ENCODE results near the gene UBR2.
"Not testable (repeated sequence)": the region's sequence is repeated elsewhere in the genome, so short reads cannot be mapped to it uniquely, and the experiment has no call there.

Gene UBR2

GRCh38 chr6:42720739-42721138 is 156.9 kb downstream of the UBR2 start:
- Histone ChIP-seq H3K4me3 (no peak overlapping the region), H3K4me1 (no peaks in the 10 kb centered on the region; the same call in 1 of the 2 replicates), H3K9me3 (no peaks in the 10 kb centered on the region), H3K36me3 (replicated peaks) (no peaks in the 10 kb centered on the region), H3K27me3 (ENCODE audit: low read depth) (no peaks in the 10 kb centered on the region)
- in situ Hi-C loops (cut with MboI; ENCODE audit: low sequenced_read_pairs): no loop called here
- DNase-seq (ENCODE audit: low spot score in 2 of 2): no peak

GRCh38 chr6:42722497-42722896 is 158.7 kb downstream of the UBR2 start, which contains the start of gene PRPH2:
Gene PRPH2 (minus strand): TSS chr6:42722597. CDS start chr6:42722334, 263 bp downstream.
- Histone ChIP-seq H3K4me1 (peaks cover 10% of the 10 kb centered on the region), H3K4me3 (no peak within 1 kb of the TSS), H3K36me3 (replicated peaks) (no peaks in the 10 kb centered on the region), H3K27me3 (ENCODE audit: low read depth) (no peaks in the 10 kb centered on the region), H3K9me3 (no peaks in the 10 kb centered on the region)
- DNase-seq (ENCODE audit: low spot score in 2 of 2): no peak
- in situ Hi-C loops (cut with MboI; ENCODE audit: low sequenced_read_pairs): no loop called here

- Histone ChIP-seq H3K36me3 (replicated peaks) (no peaks in the 10 kb centered on the region), H3K4me1 (peaks cover 10% of the 10 kb centered on the region), H3K9me3 (no peaks in the 10 kb centered on the region), H3K4me3 (no peak overlapping the region), H3K27me3 (ENCODE audit: low read depth) (no peaks in the 10 kb centered on the region)
- in situ Hi-C loops (cut with MboI; ENCODE audit: low sequenced_read_pairs): loop anchor here (25.0 kb wide), 1 partner anchor 162 kb away; the partner anchor contains the start of gene RPL7L1
- no peak for DNase-seq (ENCODE audit: low spot score in 2 of 2)
These were observed 161.0 kb downstream of the UBR2 start for GRCh38 chr6:42724825-42725224.

DNA sequence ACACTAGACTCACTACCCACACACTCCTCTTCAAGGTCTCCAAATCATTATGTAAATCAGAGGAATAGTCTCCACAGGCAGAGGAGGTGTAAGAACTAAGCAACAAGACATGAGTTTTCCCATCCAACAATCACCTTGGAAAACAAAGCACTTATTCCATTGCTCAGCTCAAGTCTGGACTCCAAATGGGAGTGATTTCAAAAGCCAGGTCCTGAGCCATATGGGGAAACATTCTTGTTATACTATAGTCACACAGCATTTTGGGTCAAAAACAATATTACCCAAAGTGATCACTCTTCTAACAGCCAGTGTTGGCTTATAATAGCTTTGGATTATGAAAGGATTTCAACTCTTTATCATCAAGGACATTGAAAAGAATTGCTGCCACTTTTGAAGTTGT is 162.2 kb downstream of the UBR2 start:
- in situ Hi-C loops (cut with MboI; ENCODE audit: low sequenced_read_pairs): loop anchor here (25.0 kb wide), 1 partner anchor 161 kb away; the partner anchor contains the start of gene RPL7L1
- H3K4me3 ChIP-seq: no peak overlapping the region
- H3K36me3 ChIP-seq (replicated peaks): no peaks in the 10 kb centered on the region

GRCh38 chr6:42726485-42727086 is 162.8 kb downstream of the UBR2 start:
- Histone ChIP-seq H3K27me3 (ENCODE audit: low read depth) (no peaks in the 10 kb centered on the region), H3K4me1 (peaks cover 10% of the 10 kb centered on the region), H3K9me3 (no peaks in the 10 kb centered on the region), H3K4me3 (no peak overlapping the region), H3K36me3 (replicated peaks) (no peaks in the 10 kb centered on the region)
- in situ Hi-C loops (cut with MboI; ENCODE audit: low sequenced_read_pairs): loop anchor here (25.0 kb wide), 1 partner anchor 161 kb away; the partner anchor contains the start of gene RPL7L1
- peak; percentile 83 to 90 for DNase-seq (ENCODE audit: low spot score in 2 of 2)

More for the DNA sequence above, 162.2 kb downstream of the UBR2 start:
- H3K27me3 ChIP-seq (ENCODE audit: low read depth): no peaks in the 10 kb centered on the region
- peaks cover 10% of the 10 kb centered on the region for H3K4me1 ChIP-seq
- no peak for DNase-seq (ENCODE audit: low spot score in 2 of 2)
- H3K9me3 ChIP-seq: no peaks in the 10 kb centered on the region

GRCh38 chr6:42727087-42727611 is 163.3 kb downstream of the UBR2 start:
- DNase-seq (ENCODE audit: low spot score in 2 of 2): no peak
- Histone ChIP-seq H3K9me3 (no peaks in the 10 kb centered on the region; the same call in 1 of the 2 replicates), H3K27me3 (ENCODE audit: low read depth) (no peaks in the 10 kb centered on the region), H3K4me1 (peaks cover 10% of the 10 kb centered on the region), H3K36me3 (replicated peaks) (no peaks in the 10 kb centered on the region), H3K4me3 (no peak overlapping the region)
- in situ Hi-C loops (cut with MboI; ENCODE audit: low sequenced_read_pairs): loop anchor here (25.0 kb wide), 1 partner anchor 160 kb away; the partner anchor contains the start of gene RPL7L1

DNA sequence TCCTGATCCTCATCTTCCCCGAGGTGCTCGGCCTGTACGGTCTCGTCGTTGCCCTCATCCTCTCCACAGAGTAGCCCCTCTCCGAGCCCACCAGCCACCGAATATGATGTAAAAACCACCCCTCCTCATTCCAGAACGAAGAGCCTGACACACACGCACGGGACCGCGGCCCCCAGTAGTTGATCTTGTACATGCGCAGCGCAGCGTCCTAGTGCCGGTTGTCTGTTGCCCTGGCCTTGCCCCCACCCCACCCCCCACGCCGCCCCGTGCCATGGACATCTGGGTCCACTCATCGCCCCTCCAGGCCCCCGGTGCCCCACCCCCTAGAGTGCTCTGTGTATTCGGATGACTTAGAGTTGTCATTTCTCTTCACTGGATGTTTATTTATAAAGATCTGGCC is 163.8 kb downstream of the UBR2 start:
- DNase-seq (ENCODE audit: low spot score in 2 of 2): no peak
- in situ Hi-C loops (cut with MboI; ENCODE audit: low sequenced_read_pairs): loop anchor here (25.0 kb wide), 1 partner anchor 160 kb away; the partner anchor contains the start of gene RPL7L1

DNA sequence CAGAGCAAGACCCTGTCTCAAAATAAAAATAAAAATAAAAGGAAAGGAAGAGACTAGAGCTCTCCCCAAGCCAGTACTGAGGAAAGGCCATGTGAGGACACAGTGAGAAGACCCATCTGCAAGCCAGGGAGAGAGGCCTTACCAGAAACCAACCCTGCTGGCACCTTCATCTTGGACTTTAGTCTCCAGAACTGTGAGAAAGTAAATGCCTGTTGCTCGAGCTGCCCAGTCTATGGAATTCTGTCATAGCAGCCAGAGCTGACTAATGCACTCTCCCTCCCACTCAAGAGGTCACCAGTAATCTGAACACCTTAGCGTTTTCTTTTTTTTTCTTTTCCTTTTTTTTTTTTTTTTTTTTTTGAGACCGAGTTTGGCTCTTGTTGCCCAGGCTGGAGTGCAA is 165.9 kb downstream of the UBR2 start:
- no peaks in the 10 kb centered on the region for H3K27me3 ChIP-seq (ENCODE audit: low read depth)
- in situ Hi-C loops (cut with MboI; ENCODE audit: low sequenced_read_pairs): loop anchor here (25.0 kb wide), 1 partner anchor 158 kb away; the partner anchor contains the start of gene RPL7L1
- DNase-seq (ENCODE audit: low spot score in 2 of 2): no peak
- H3K36me3 ChIP-seq (replicated peaks): no peaks in the 10 kb centered on the region
- H3K4me1 ChIP-seq: peaks cover 10% of the 10 kb centered on the region
- no peak overlapping the region for H3K4me3 ChIP-seq
- no peaks in the 10 kb centered on the region; the same call in 1 of the 2 replicates for H3K9me3 ChIP-seq

More for the DNA sequence above, 163.8 kb downstream of the UBR2 start:
- Histone ChIP-seq H3K27me3 (ENCODE audit: low read depth) (no peaks in the 10 kb centered on the region), H3K36me3 (replicated peaks) (no peaks in the 10 kb centered on the region), H3K9me3 (no peaks in the 10 kb centered on the region; the same call in 1 of the 2 replicates), H3K4me3 (no peak overlapping the region), H3K4me1 (peaks cover 10% of the 10 kb centered on the region)

- H3K27me3 ChIP-seq (ENCODE audit: low read depth); H3K36me3 ChIP-seq (replicated peaks); H3K4me1 ChIP-seq; H3K9me3 ChIP-seq; DNase-seq (ENCODE audit: low spot score in 2 of 2); H3K4me3 ChIP-seq: not testable (repeated sequence)
- in situ Hi-C loops (cut with MboI; ENCODE audit: low sequenced_read_pairs): loop anchor here (25.0 kb wide), 1 partner anchor 153 kb away; the partner anchor contains the start of gene RPL7L1
These were observed 170.1 kb downstream of the UBR2 start for GRCh38 chr6:42733867-42734481.

DNA sequence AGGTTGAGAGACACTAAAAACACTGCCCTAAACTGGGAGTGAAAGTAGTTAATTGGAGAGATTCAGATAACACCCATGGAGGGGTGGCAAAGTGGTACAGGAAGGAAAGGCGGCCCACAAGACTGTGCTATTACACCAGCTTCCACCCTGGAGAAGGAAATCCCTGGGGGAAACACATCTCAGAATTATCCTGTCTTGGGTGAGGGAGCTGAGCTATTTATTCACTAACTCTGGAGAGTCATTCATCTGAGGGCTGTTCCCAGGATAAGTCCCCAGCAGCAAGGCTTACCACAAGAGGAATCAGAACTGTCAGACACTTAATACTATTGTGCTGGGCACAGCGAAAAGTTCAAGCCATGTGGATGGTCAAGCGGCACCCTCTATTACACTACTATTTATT is 172.1 kb downstream of the UBR2 start:
- Histone ChIP-seq H3K4me1 (no peaks in the 10 kb centered on the region), H3K36me3 (replicated peaks) (no peaks in the 10 kb centered on the region), H3K27me3 (ENCODE audit: low read depth) (no peaks in the 10 kb centered on the region), H3K9me3 (no peaks in the 10 kb centered on the region; the same call in 1 of the 2 replicates), H3K4me3 (no peak overlapping the region)
- in situ Hi-C loops (cut with MboI; ENCODE audit: low sequenced_read_pairs): loop anchor here (25.0 kb wide), 1 partner anchor 151 kb away; the partner anchor contains the start of gene RPL7L1
- DNase-seq (ENCODE audit: low spot score in 2 of 2): no peak

GRCh38 chr6:42740725-42741124 is 176.9 kb downstream of the UBR2 start:
- Histone ChIP-seq H3K36me3 (replicated peaks) (no peaks in the 10 kb centered on the region), H3K27me3 (ENCODE audit: low read depth) (no peaks in the 10 kb centered on the region), H3K4me1 (peaks cover 9% of the 10 kb centered on the region), H3K4me3 (no peak overlapping the region), H3K9me3 (no peaks in the 10 kb centered on the region)
- in situ Hi-C loops (cut with MboI; ENCODE audit: low sequenced_read_pairs): loop anchor here (25.0 kb wide), 1 partner anchor 147 kb away; the partner anchor contains the start of gene RPL7L1
- DNase-seq (ENCODE audit: low spot score in 2 of 2): no peak

DNA sequence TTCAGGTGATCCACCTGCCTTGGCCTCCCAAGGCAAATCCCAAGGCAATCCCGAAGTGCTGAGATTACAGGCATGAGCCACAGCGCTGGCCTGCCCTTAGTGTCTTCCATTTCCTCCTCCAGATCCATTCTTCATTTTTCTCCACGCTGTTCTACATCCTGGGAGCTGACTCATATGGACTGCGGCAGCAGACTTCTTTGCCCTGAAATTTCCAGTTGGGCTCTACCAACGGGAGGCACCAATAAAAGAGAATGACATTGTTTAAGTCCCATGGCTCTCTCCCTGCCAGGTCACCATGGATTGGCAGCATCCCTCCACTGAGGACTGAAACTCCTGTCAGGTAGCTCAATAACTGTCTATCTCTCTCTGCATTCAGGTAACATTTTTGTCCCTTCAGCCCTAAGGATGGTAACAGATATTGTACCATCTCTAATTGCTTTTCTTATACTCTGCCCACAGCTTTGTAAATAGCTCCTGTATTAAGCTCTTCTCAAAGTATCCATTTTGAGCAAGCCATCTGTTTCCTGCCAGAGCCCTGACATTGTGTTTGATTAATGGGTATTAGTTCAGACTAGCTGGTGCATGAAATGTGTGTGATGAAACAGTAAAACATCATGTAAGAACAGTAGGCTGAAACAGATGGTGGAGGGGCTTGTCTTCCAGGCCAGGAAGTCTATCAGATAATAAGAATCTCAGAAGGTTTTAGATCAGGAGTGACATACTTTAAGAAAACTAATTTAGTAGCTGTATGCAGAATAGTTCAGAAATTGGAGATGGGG is 178.5 kb downstream of the UBR2 start:
- no peaks in the 10 kb centered on the region for H3K9me3 ChIP-seq
- H3K27me3 ChIP-seq (ENCODE audit: low read depth): no peaks in the 10 kb centered on the region
- in situ Hi-C loops (cut with MboI; ENCODE audit: low sequenced_read_pairs): loop anchor here (25.0 kb wide), 1 partner anchor 145 kb away; the partner anchor contains the start of gene RPL7L1
- H3K4me3 ChIP-seq: no peak overlapping the region
- H3K4me1 ChIP-seq: peaks cover 11% of the 10 kb centered on the region
- DNase-seq (ENCODE audit: low spot score in 2 of 2): no peak
- H3K36me3 ChIP-seq (replicated peaks): no peaks in the 10 kb centered on the region

Data from HAP-1 (cell line).